ENCODE results near the gene SEPTIN2. TPM values are rescaled to one million over a fixed set of nuclear protein-coding genes. Genes with fewer than 3 reads are reported as not detected.

The SEPTIN2 gene
- total and polyA plus RNA-seq, 2 experiments from 2014 or later, result 227 to 393 TPM

DNA sequence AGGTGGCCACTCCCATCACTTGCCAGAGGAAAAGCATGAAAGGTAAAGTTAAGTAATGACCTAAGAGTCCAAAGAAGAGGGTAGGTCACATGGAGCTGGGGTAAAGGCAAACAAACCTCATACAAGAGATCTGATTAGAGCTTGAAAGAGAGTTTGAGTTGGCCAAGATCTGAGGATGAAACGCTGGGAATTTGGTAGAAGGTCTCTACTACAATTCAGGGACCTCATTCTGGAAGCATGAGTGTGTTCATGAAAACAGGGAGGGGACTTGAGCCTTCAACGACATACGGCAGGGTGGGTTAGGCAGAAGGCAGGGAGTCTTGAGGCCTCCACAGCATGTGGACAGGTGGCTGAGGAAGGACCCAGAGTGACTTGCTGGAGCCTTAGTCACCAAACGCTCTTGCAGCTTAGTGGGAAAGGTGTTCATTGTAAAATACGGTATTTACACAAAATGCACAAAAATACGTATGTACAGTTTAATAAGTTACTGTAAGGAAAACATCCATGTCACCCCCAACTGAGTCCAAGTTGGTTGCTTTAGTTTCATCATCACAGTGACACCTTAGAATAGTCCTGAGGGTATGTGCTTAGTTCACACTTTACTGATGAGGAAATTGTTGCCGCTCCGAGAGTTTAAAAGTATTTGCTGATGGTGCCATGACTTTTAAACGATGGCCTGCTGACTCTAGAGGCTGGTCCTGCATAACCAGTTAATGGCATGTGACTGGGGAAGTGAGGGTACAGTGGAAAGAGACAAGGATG lies 35.3 kb downstream of the SEPTIN2 start:
- no peak for DNase-seq (ENCODE audit: low spot score)
- H3K27me3 ChIP-seq (ENCODE audit: insufficient read depth), result no peaks in the 10 kb centered on the region
- H4K20me1 ChIP-seq (replicated peaks; ENCODE audit: insufficient read depth), result peaks cover 10% of the 10 kb centered on the region
- no peak overlapping the region for H2AFZ ChIP-seq
- no peaks in the 10 kb centered on the region for H3K9me2 ChIP-seq (ENCODE audit: insufficient read depth)
- Mint-ChIP-seq H3K36me3 (ENCODE audit: low read depth) (peaks cover 81% of the 10 kb centered on the region), H3K4me1 (peaks cover 15% of the 10 kb centered on the region), H3K4me3 (no peak overlapping the region), H3K9me3 (no peaks in the 10 kb centered on the region), H3K27me3 (ENCODE audit: insufficient read depth, low read depth, poor library complexity) (peaks cover 5% of the 10 kb centered on the region), H3K27ac (no peak overlapping the region)
- no peaks in the 10 kb centered on the region; the same call in 1 of the 2 replicates for H3K4me1 ChIP-seq (ENCODE audit: insufficient read depth)
- ATAC-seq, result no peak
- H3K4me3 ChIP-seq, result no peak overlapping the region
- TF ChIP-seq JUNB (IDR thresholded peaks at IDR 0.05; ENCODE audit: unreplicated experiment) (no peak), NANOG (IDR thresholded peaks at IDR 0.05; ENCODE audit: borderline replicate concordance) (no peak), EZH2 (IDR thresholded peaks at IDR 0.05; ENCODE audit: low read depth, unreplicated experiment) (no peak), EZH2phosphoT487 (IDR thresholded peaks at IDR 0.05; ENCODE audit: unreplicated experiment) (no peak), ZNF331 (CRISPR knock-in tag; IDR thresholded peaks at IDR 0.05; ENCODE audit: low read depth) (no peak), STAT1 (IDR thresholded peaks at IDR 0.05; ENCODE audit: unreplicated experiment) (no peak), CREB1 (CRISPR knock-in tag; IDR thresholded peaks at IDR 0.05; ENCODE audit: low read depth) (no peak), ZNF114 (CRISPR knock-in tag; IDR thresholded peaks at IDR 0.05) (no peak), POLR2AphosphoS5 (IDR thresholded peaks at IDR 0.05; ENCODE audit: low read depth) (no peak)
- TF ChIP-seq, protein P1, sequence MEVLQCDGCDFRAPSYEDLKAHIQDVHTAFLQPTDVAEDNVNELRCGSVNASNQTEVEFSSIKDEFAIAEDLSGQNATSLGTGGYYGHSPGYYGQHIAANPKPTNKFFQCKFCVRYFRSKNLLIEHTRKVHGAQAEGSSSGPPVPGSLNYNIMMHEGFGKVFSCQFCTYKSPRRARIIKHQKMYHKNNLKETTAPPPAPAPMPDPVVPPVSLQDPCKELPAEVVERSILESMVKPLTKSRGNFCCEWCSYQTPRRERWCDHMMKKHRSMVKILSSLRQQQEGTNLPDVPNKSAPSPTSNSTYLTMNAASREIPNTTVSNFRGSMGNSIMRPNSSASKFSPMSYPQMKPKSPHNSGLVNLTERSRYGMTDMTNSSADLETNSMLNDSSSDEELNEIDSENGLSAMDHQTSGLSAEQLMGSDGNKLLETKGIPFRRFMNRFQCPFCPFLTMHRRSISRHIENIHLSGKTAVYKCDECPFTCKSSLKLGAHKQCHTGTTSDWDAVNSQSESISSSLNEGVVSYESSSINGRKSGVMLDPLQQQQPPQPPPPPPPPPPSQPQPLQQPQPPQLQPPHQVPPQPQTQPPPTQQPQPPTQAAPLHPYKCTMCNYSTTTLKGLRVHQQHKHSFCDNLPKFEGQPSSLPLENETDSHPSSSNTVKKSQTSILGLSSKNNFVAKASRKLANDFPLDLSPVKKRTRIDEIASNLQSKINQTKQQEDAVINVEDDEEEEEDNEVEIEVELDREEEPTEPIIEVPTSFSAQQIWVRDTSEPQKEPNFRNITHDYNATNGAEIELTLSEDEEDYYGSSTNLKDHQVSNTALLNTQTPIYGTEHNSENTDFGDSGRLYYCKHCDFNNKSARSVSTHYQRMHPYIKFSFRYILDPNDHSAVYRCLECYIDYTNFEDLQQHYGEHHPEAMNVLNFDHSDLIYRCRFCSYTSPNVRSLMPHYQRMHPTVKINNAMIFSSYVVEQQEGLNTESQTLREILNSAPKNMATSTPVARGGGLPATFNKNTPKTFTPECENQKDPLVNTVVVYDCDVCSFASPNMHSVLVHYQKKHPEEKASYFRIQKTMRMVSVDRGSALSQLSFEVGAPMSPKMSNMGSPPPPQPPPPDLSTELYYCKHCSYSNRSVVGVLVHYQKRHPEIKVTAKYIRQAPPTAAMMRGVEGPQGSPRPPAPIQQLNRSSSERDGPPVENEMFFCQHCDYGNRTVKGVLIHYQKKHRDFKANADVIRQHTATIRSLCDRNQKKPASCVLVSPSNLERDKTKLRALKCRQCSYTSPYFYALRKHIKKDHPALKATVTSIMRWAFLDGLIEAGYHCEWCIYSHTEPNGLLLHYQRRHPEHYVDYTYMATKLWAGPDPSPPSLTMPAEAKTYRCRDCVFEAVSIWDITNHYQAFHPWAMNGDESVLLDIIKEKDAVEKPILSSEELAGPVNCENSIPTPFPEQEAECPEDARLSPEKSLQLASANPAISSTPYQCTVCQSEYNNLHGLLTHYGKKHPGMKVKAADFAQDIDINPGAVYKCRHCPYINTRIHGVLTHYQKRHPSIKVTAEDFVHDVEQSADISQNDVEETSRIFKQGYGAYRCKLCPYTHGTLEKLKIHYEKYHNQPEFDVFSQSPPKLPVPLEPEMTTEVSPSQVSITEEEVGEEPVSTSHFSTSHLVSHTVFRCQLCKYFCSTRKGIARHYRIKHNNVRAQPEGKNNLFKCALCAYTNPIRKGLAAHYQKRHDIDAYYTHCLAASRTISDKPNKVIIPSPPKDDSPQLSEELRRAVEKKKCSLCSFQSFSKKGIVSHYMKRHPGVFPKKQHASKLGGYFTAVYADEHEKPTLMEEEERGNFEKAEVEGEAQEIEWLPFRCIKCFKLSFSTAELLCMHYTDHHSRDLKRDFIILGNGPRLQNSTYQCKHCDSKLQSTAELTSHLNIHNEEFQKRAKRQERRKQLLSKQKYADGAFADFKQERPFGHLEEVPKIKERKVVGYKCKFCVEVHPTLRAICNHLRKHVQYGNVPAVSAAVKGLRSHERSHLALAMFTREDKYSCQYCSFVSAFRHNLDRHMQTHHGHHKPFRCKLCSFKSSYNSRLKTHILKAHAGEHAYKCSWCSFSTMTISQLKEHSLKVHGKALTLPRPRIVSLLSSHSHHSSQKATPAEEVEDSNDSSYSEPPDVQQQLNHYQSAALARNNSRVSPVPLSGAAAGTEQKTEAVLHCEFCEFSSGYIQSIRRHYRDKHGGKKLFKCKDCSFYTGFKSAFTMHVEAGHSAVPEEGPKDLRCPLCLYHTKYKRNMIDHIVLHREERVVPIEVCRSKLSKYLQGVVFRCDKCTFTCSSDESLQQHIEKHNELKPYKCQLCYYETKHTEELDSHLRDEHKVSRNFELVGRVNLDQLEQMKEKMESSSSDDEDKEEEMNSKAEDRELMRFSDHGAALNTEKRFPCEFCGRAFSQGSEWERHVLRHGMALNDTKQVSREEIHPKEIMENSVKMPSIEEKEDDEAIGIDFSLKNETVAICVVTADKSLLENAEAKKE (CRISPR knock-in tag; IDR thresholded peaks at IDR 0.05), result no peak
- TF ChIP-seq, protein P2, sequence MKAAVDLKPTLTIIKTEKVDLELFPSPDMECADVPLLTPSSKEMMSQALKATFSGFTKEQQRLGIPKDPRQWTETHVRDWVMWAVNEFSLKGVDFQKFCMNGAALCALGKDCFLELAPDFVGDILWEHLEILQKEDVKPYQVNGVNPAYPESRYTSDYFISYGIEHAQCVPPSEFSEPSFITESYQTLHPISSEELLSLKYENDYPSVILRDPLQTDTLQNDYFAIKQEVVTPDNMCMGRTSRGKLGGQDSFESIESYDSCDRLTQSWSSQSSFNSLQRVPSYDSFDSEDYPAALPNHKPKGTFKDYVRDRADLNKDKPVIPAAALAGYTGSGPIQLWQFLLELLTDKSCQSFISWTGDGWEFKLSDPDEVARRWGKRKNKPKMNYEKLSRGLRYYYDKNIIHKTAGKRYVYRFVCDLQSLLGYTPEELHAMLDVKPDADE (IDR thresholded peaks at IDR 0.05), result no peak
- TF ChIP-seq, protein P3, sequence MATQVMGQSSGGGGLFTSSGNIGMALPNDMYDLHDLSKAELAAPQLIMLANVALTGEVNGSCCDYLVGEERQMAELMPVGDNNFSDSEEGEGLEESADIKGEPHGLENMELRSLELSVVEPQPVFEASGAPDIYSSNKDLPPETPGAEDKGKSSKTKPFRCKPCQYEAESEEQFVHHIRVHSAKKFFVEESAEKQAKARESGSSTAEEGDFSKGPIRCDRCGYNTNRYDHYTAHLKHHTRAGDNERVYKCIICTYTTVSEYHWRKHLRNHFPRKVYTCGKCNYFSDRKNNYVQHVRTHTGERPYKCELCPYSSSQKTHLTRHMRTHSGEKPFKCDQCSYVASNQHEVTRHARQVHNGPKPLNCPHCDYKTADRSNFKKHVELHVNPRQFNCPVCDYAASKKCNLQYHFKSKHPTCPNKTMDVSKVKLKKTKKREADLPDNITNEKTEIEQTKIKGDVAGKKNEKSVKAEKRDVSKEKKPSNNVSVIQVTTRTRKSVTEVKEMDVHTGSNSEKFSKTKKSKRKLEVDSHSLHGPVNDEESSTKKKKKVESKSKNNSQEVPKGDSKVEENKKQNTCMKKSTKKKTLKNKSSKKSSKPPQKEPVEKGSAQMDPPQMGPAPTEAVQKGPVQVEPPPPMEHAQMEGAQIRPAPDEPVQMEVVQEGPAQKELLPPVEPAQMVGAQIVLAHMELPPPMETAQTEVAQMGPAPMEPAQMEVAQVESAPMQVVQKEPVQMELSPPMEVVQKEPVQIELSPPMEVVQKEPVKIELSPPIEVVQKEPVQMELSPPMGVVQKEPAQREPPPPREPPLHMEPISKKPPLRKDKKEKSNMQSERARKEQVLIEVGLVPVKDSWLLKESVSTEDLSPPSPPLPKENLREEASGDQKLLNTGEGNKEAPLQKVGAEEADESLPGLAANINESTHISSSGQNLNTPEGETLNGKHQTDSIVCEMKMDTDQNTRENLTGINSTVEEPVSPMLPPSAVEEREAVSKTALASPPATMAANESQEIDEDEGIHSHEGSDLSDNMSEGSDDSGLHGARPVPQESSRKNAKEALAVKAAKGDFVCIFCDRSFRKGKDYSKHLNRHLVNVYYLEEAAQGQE (IDR thresholded peaks at IDR 0.05; ENCODE audit: unreplicated experiment), result no peak
- TF ChIP-seq, protein P4, sequence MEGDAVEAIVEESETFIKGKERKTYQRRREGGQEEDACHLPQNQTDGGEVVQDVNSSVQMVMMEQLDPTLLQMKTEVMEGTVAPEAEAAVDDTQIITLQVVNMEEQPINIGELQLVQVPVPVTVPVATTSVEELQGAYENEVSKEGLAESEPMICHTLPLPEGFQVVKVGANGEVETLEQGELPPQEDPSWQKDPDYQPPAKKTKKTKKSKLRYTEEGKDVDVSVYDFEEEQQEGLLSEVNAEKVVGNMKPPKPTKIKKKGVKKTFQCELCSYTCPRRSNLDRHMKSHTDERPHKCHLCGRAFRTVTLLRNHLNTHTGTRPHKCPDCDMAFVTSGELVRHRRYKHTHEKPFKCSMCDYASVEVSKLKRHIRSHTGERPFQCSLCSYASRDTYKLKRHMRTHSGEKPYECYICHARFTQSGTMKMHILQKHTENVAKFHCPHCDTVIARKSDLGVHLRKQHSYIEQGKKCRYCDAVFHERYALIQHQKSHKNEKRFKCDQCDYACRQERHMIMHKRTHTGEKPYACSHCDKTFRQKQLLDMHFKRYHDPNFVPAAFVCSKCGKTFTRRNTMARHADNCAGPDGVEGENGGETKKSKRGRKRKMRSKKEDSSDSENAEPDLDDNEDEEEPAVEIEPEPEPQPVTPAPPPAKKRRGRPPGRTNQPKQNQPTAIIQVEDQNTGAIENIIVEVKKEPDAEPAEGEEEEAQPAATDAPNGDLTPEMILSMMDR (conservative IDR thresholded peaks at IDR 0.05; ENCODE audit: low read depth in 2 of 2), result no peak
- 0 out of 2 replicates have a peak, but pooled peaks cover 4% of the 10 kb centered on the region for H3F3A ChIP-seq (replicated peaks; ENCODE audit: low read depth)
- no peak overlapping the region for H3K27ac ChIP-seq (ENCODE audit: low read depth)
- H3K36me3 ChIP-seq (ENCODE audit: insufficient read depth), result peaks cover 64% of the 10 kb centered on the region
- no peak overlapping the region for H3K4me2 ChIP-seq
- no peaks in the 10 kb centered on the region; the same call in 1 of the 2 replicates for H3K79me2 ChIP-seq (replicated peaks; ENCODE audit: insufficient read depth)

Measured in GM23338 (cell line).